Measurements from ENCODE around the gene NCOR1. TPM values are rescaled to one million over a fixed set of nuclear protein-coding genes. Genes with fewer than 3 reads are reported as not detected.

The NCOR1 gene
- total and polyA plus RNA-seq, 2 of the 8 experiments (the other 6 are each of a cell fraction or from before 2014, with no cell fraction given): 65.4 to 142 TPM

- Histone ChIP-seq H2AK5ac (ENCODE audit: low read depth, low read length) (no peak overlapping the region), H3K4me2 (ENCODE audit: insufficient read depth in 1 of 2, low read depth in 2 of 2, low read length in 2 of 2) (no peak overlapping the region), H3K23me2 (ENCODE audit: low read depth, low read length) (no peaks in the 10 kb centered on the region), H2BK12ac (ENCODE audit: low read depth, low read length) (no peak overlapping the region), H3K9ac (replicated peaks in 1 of 4; ENCODE audit: extremely low read depth in 1 of 4, low read depth in 3 of 4, low read length in 3 of 4) (no peak overlapping the region), H3K14ac (ENCODE audit: insufficient read length) (no peak overlapping the region), H3K18ac (ENCODE audit: extremely low read depth, low read length) (no peak overlapping the region), H3K36me3 (ENCODE audit: control insufficient read depth in 2 of 4, insufficient read depth in 4 of 4, low read length in 3 of 4) (peaks cover 5 to 88% (median 59%) of the 10 kb centered on the region in 4 experiments), H3K27me3 (replicated peaks in 1 of 4; ENCODE audit: control insufficient read depth in 3 of 4, extremely low read depth in 1 of 4, insufficient read depth in 3 of 4, low read length in 3 of 4) (no peaks in the 10 kb centered on the region), H3K27ac (ENCODE audit: low read depth, low read length) (no peak overlapping the region), H3K79me1 (ENCODE audit: low read depth, low read length) (no peaks in the 10 kb centered on the region; the same call in 1 of the 2 replicates), H4K8ac (ENCODE audit: extremely low read depth, insufficient read depth, low read length) (no peak overlapping the region), H2AFZ (ENCODE audit: low read length) (no peak overlapping the region), H4K5ac (ENCODE audit: insufficient read length, low read depth, low read length) (no peak overlapping the region), H4K91ac (replicated peaks; ENCODE audit: insufficient read length, low read length) (no peak overlapping the region), H3K56ac (replicated peaks; ENCODE audit: insufficient read length, low read depth, low read length) (no peak overlapping the region), H2BK20ac (ENCODE audit: low read length) (no peak overlapping the region), H4K20me1 (replicated peaks in 1 of 2; ENCODE audit: control insufficient read depth in 1 of 2, insufficient read depth in 2 of 2, low read length in 2 of 2) (peaks cover 4 to 5% of the 10 kb centered on the region in 2 experiments), H2BK120ac (replicated peaks; ENCODE audit: low read depth, low read length) (no peak overlapping the region), H3K9me3 (ENCODE audit: insufficient read depth in 2 of 2, low read depth in 1 of 2, low read length in 1 of 2) (no peaks in the 10 kb centered on the region), H3K4ac (replicated peaks; ENCODE audit: insufficient read length, low read depth, low read length) (no peak overlapping the region), H3K4me3 (ENCODE audit: extremely low read depth in 1 of 4, insufficient read depth in 2 of 4, low read depth in 3 of 4, low read length in 4 of 4) (no peak overlapping the region), H3K79me2 (ENCODE audit: control insufficient read depth in 1 of 2, insufficient read depth in 2 of 2, low read length in 2 of 2) (peaks cover 0 to 6% of the 10 kb centered on the region in 2 experiments; a peak in 1 of 4 replicates), H3K23ac (ENCODE audit: insufficient read length) (no peak overlapping the region), H2BK5ac (ENCODE audit: low read depth, low read length) (no peak overlapping the region), H3K4me1 (replicated peaks in 1 of 4; ENCODE audit: control insufficient read depth in 3 of 4, insufficient read depth in 4 of 4, low read length in 3 of 4) (no peaks in the 10 kb centered on the region), H2BK15ac (ENCODE audit: low read length) (no peak overlapping the region)
- 91% methylated on average over 5 of the region's 5 CpGs; no CpG with 5 or more reads in 1 of the 2 experiments for WGBS, 2 experiments (ENCODE audit: extremely low coverage in 1 of 2, insufficient coverage in 1 of 2, insufficient read length in 1 of 2, insufficient replicate concordance in 2 of 2, low coverage in 1 of 2, low lambda C conversion rate in 2 of 2, missing lambda C conversion rate in 1 of 2)
- FAIRE-seq: no peak
- no peak for TF ChIP-seq ASH2L (IDR thresholded peaks at IDR 0.05; ENCODE audit: low read length)
- no peak for TF ChIP-seq POU5F1 (IDR thresholded peaks at IDR 0.05; ENCODE audit: low read depth, low read length)
- no peak for DNase-seq (ENCODE audit: low read depth in 1 of 2, low spot score in 2 of 2)
- ChIA-PET CTCF (ENCODE audit: partially characterized antibody) (no interaction called here), POLR2A (ENCODE audit: partially characterized antibody) (interaction anchor here (1.0 to 2.2 kb wide), 2 partner anchors 8 to 10 kb away, joined by 3 to 5 read pairs; no protein-coding TSS in a partner anchor)
Observed at GRCh38 chr17:16027708-16028584, 187.4 kb downstream of the NCOR1 start.
